NCI-H1417 (cell line): Measurements from ENCODE around the gene MXD4.
"Not testable (repeated sequence)": the region's sequence is repeated elsewhere in the genome, so short reads cannot be mapped to it uniquely, and the experiment has no call there.

ENCODE experiments used
- DNase-seq, 3 experiments: peaks; one replicate each; lab custom pipeline; 2025; lab: John Stamatoyannopoulos, UW

Gene MXD4

GRCh38 chr4:2275044-2275397, 13.1 kb upstream of the MXD4 start:
- not testable (repeated sequence) for DNase-seq

GRCh38 chr4:2274320-2275043, 12.6 kb upstream of the MXD4 start:
- no peak for DNase-seq

GRCh38 chr4:2273657-2274319, 11.9 kb upstream of the MXD4 start:
- DNase-seq: peak in 1 of 3 experiments; percentile 19

GRCh38 chr4:2273221-2273620, 11.3 kb upstream of the MXD4 start:
- DNase-seq: no peak

- DNase-seq: no peak
These were observed 10.9 kb upstream of the MXD4 start for GRCh38 chr4:2272828-2273120.

GRCh38 chr4:2272026-2272827, 10.3 kb upstream of the MXD4 start:
- DNase-seq: no peak

GRCh38 chr4:2271279-2272025, 9.5 kb upstream of the MXD4 start:
- DNase-seq: no peak

- DNase-seq: no peak
These were observed 8.6 kb upstream of the MXD4 start for GRCh38 chr4:2270341-2271165.

- DNase-seq: no peak
These were observed 7.8 kb upstream of the MXD4 start for GRCh38 chr4:2269618-2270163.

GRCh38 chr4:2269206-2269531, 7.3 kb upstream of the MXD4 start:
- DNase-seq: no peak

GRCh38 chr4:2268357-2269205, 6.7 kb upstream of the MXD4 start:
- no peak for DNase-seq

GRCh38 chr4:2267841-2268240, 5.9 kb upstream of the MXD4 start:
- no peak for DNase-seq

- DNase-seq: no peak
These were observed 5.5 kb upstream of the MXD4 start for GRCh38 chr4:2267320-2267811.

GRCh38 chr4:2266821-2267220, 4.9 kb upstream of the MXD4 start:
- DNase-seq: no peak

GRCh38 chr4:2266181-2266580, 4.3 kb upstream of the MXD4 start:
- DNase-seq: no peak

GRCh38 chr4:2265113-2266110, 3.5 kb upstream of the MXD4 start:
- DNase-seq: no peak

GRCh38 chr4:2264481-2265041, 2.7 kb upstream of the MXD4 start:
- DNase-seq: peak in 1 of 3 experiments; percentile 76

GRCh38 chr4:2263926-2264321, 2.0 kb upstream of the MXD4 start:
- peak in 2 of 3 experiments; percentile 75 to 81 for DNase-seq

- DNase-seq: no peak
These were observed 988 bp upstream of the MXD4 start for GRCh38 chr4:2262944-2263250.
